Small intestine (tissue), 7 donors: ENCODE results near the gene NPAS4. TPM values are rescaled to one million over a fixed set of nuclear protein-coding genes. Genes with fewer than 3 reads are reported as not detected.

ENCODE experiments used
- DNase-seq, 2 donors: peaks; one replicate each; pipeline versions ENCODE4 v3.0.0 to v3.0.0-alpha.2; 2013
- FAIRE-seq: peaks from 2 replicates; lab custom pipeline; 2012; peaks lifted over from hg19 to GRCh38; lab: Jason Lieb, UNC
- H3K27ac ChIP-seq, 3 donors: one replicate each; pipeline ENCODE4 v1.5.1; 2013; ENCODE audit warnings: low read length in 2 of 3, mild to moderate bottlenecking in 2 of 3, control low read depth in 1 of 3, inconsistent platforms in 1 of 3, low read depth in 1 of 3, moderate library complexity in 1 of 3
- H3K27me3 ChIP-seq, 3 donors: one replicate each; pipeline ENCODE4 v1.6.1; 2013; ENCODE audit warnings: low read length in 3 of 3, inconsistent platforms in 1 of 3; ENCODE audit not compliant: control insufficient read depth in 3 of 3, insufficient read depth in 3 of 3
- H3K36me3 ChIP-seq, 3 donors: one replicate each; pipeline ENCODE4 v1.6.1; 2013; ENCODE audit warnings: low read length in 3 of 3, inconsistent platforms in 1 of 3, low read depth in 1 of 3, mild to moderate bottlenecking in 1 of 3, moderate library complexity in 1 of 3; ENCODE audit not compliant: control insufficient read depth in 3 of 3, insufficient read depth in 2 of 3
- H3K4me1 ChIP-seq, 3 donors: one replicate each; pipeline ENCODE4 v1.6.1; 2013; ENCODE audit warnings: low read length in 2 of 3, inconsistent platforms in 1 of 3, low read depth in 1 of 3, mild to moderate bottlenecking in 1 of 3, moderate library complexity in 1 of 3; ENCODE audit not compliant: control insufficient read depth in 3 of 3, insufficient read depth in 2 of 3
- H3K4me3 ChIP-seq, 3 donors: one replicate each; pipeline ENCODE4 v1.5.1; 2013; ENCODE audit warnings: low read length in 3 of 3, control low read depth in 1 of 3, inconsistent platforms in 1 of 3, low read depth in 1 of 3, mild to moderate bottlenecking in 1 of 3, moderate library complexity in 1 of 3
- H3K9me3 ChIP-seq, 2 donors: one replicate each; pipeline ENCODE4 v1.6.1; 2013; ENCODE audit warnings: low read depth in 1 of 2, low read length in 1 of 2; ENCODE audit not compliant: control insufficient read depth in 2 of 2, insufficient read depth in 1 of 2
- WGBS, 3 donors: extraction: QIAGEN DNeasy Blood & Tissue Kit; methylation state at CpG; one replicate each; pipeline ENCODE4 v1.1.7; 2013; 5-methylcytosine and 5-hydroxymethylcytosine counted together
- polyA plus RNA-seq, 4 donors: library from polyadenylated mRNA; stranded (reverse) in 3 of 4; unstranded in 1 of 4; fragments of 200-250 nt in 3 of 4; fragments of 120-200 nt in 1 of 4; gene quantifications; one replicate each; pipeline versions ENCODE4 v1.2.1 to v1.2.3, GENCODE V29; 2013
- donor health status: healthy with polysubstance abuse.
- donor health status: control.
- donor health status: control.
- donor health status: Bipolar disorder and iron deficiency.
- donor health status: healthy.

Gene NPAS4
- polyA plus RNA-seq, 4 donors, result 0.10 to 0.15 TPM; not detected in 2

DNA sequence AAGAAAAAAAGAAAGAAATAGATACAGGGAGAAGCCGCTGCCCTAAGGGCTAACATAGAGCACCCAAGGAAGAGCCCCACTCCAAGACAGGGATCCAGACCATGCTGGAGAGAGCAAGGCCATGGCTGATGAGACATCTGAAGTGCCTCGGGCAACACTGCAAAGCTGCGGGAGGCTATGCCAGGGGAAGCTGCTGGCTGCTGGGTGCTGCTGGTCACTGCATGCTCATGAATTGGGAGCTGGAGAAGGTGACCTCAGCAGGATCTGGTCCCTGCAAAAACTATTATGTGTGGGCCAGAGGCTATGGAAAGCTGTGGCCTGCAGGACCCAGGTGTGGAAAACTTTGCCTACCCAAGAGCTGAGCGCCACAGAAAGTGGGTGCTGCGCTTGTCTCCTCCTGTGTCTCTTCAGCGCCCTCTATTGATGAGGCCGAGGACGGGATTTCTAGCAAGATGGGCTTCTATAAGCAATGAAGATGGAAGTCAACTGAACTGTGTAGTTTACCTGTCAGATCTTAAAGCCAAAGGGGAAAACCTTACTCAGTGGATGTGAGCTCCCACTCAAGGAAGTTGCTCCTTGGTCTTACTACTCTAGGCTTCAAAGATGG, 32.0 kb upstream of the NPAS4 start:
- Histone ChIP-seq H3K27ac (no peak overlapping the region), H3K27me3 (no peaks in the 10 kb centered on the region), H3K4me3 (no peak overlapping the region), H3K4me1 (no peaks in the 10 kb centered on the region), H3K9me3 (no peaks in the 10 kb centered on the region), H3K36me3 (no peaks in the 10 kb centered on the region)
- DNase-seq (peak; percentile 86), FAIRE-seq (no peak)
- 31 to 32% (median 32%) methylated on average over 8 of the region's 8 CpGs for WGBS, 3 donors

DNA sequence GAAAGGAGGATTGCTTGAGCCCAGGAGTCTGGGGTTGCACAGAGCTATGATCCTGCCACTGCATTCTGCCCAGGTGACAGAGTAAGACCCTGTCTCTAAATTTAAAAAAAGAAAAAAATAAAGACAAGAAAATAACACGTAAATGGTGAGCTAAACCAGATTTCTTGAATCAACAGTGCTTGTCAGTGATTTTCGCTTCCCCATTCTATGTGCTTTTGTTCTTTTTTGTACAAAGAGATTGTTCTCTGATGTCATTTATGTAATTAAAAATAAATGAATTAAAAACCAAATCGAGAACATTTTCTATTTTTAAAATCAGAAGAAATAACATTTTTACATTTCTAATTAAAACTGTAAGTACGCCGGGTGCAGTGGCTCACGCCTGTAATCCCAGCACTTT, 29.5 kb upstream of the NPAS4 start:
- no peak overlapping the region for H3K27ac ChIP-seq
- no peaks in the 10 kb centered on the region for H3K27me3 ChIP-seq
- no peaks in the 10 kb centered on the region for H3K36me3 ChIP-seq
- no peak for DNase-seq
- no peaks in the 10 kb centered on the region for H3K9me3 ChIP-seq
- H3K4me1 ChIP-seq, result no peaks in the 10 kb centered on the region
- no peak overlapping the region for H3K4me3 ChIP-seq
- no peak for FAIRE-seq
- 58 to 81% (median 75%) methylated on average over 6 of the region's 6 CpGs for WGBS, 3 donors

DNA sequence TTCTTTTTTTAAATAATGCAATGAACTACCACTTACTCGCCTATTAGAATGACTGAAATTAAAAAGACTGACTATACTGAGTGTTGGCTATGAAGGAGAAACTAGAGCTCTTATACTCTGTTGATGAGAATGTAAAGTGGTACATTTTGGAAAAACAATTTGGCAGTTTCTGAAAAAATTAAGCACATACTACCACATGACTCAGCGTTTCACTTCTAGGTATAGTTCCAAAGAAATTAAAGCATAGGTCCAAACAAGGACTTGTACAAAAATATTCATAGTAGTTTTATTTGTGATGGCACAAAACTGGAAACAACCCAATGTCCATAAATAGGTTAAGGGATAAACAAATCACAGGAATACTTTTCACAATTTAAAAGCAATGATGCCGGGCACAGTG, 26.9 kb upstream of the NPAS4 start:
- no peaks in the 10 kb centered on the region for H3K27me3 ChIP-seq
- H3K27ac ChIP-seq, result no peak overlapping the region
- H3K36me3 ChIP-seq, result no peaks in the 10 kb centered on the region
- no peaks in the 10 kb centered on the region for H3K9me3 ChIP-seq
- DNase-seq (no peak), FAIRE-seq (no peak)
- 82 to 88% (median 87%) methylated on average over 3 of the region's 3 CpGs for WGBS, 3 donors
- H3K4me1 ChIP-seq, result no peaks in the 10 kb centered on the region
- no peak overlapping the region for H3K4me3 ChIP-seq

DNA sequence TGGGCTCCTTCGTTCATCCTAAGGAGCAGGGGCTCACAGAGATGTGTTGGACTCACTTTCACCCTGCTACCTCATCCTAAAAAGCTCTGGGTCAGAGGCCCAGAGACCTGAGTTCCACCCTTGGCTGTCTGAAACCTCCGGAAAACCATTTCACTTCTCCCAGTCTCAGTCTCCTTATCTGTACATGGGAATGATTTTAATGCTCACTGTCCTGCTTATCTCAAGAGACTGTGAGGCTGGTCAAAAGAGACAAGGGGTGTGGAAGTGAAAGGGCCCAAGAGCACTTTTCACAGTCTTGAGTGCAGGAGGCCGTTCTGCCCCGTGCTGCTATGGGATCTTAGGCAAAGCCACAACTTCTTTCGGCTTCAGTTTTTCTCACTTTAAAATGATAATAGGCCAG, 13.2 kb upstream of the NPAS4 start:
- no peaks in the 10 kb centered on the region for H3K4me1 ChIP-seq
- H3K9me3 ChIP-seq, result no peaks in the 10 kb centered on the region
- no peak overlapping the region for H3K4me3 ChIP-seq
- DNase-seq, result no peak
- FAIRE-seq, result no peak
- no peaks in the 10 kb centered on the region for H3K36me3 ChIP-seq
- 56 to 77% (median 62%) methylated on average over 5 of the region's 5 CpGs for WGBS, 3 donors
- H3K27me3 ChIP-seq, result peaks cover 0 to 35% (median 5%) of the 10 kb centered on the region in 3 donors
- H3K27ac ChIP-seq, result no peak overlapping the region

DNA sequence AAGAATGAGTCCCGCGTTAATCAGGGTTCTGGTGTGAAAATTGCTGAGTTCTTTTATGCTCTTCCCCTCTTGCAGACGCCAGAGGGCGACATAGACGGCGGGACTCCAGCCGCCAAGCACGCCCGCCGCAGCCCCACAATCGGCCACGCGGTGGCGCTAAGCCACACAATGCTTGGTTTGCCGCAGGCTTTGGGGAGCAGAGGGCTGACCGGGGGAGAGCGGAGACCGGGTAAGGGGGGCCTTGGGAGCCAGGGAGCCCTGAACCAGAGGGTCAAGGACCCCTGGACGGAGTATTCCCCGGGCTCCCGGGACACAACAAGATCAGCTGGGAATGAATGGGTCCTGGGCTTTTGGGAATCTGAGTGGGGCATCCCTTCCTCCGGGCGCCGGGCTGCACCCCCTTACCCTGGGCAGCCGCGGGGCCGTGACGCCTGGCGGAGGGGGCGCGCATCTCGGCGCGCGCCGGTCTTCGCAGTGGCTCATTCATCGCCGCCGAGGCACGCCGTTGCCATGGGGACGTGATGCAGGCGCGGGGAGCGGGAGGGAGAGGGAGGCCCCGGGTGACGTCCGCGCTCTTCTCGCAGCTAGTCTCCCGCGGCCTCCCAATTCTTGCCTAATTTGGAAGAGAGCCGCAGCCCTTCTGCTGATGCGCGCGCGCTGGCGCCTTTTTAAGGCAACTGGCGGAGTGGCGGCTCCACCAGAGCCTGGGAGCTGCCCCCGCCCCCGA, 12.2 kb upstream of the NPAS4 start:
- peak; percentile 80 to 91 for DNase-seq
- Histone ChIP-seq H3K27me3 (peaks cover 0 to 33% (median 5%) of the 10 kb centered on the region in 3 donors), H3K4me3 (peak overlapping the region in 2 of 3 donors; percentile 21 to 31), H3K27ac (peak overlapping the region in 1 of 3 donors; percentile 49), H3K4me1 (no peaks in the 10 kb centered on the region), H3K36me3 (no peaks in the 10 kb centered on the region), H3K9me3 (no peaks in the 10 kb centered on the region)
- 1% methylated on average over 28 to 63 of the region's 63 CpGs for WGBS, 3 donors
- FAIRE-seq, result no peak

DNA sequence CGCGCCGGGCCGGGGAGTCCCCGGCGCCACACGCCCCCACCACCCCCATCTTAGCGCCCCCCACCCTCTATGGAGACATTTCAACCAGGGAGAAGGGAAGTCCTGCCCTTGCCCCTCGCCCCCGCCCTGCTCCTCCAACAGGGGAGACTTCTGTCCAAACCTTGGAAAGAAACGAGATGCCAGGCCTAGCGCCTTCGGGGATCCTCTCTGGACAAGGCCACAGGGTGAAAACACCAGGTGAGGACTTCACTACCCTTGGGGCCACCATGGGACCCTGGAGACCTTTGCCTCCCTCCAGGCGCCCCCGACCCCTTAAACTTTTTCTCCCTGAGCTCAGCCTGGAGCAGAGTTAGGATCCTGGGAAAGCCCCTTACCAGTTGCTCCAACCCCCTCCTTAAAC, 11.6 kb upstream of the NPAS4 start:
- Histone ChIP-seq H3K4me3 (peak overlapping the region in 1 of 3 donors; percentile 24), H3K4me1 (no peaks in the 10 kb centered on the region), H3K27ac (peak overlapping the region in 1 of 3 donors; percentile 45), H3K9me3 (no peaks in the 10 kb centered on the region), H3K36me3 (no peaks in the 10 kb centered on the region), H3K27me3 (peaks cover 0 to 33% (median 5%) of the 10 kb centered on the region in 3 donors)
- WGBS, 3 donors, result 18 to 33% (median 26%) methylated on average over 9 to 15 of the region's 15 CpGs
- DNase-seq, result no peak
- no peak for FAIRE-seq

DNA sequence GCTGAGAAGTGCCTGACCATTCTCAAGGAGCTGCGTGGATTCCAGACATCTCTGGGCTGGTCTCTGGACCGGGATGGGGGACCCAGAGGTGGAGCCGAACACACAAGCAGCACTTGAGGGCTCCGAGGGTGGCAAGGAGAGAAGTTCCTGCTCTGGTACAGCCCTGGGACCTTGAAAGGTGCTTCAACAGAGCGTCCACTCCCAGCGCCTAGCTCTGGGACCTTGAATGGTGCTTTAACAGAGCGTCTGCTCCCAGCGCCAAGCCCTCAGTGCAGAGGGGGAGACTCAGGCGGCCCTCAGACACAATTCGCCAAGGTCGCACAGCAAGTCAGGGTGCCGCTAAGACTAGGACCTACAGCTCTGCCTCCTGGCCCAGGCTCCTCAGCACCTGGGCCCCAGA, 10.6 kb upstream of the NPAS4 start:
- Histone ChIP-seq H3K9me3 (no peaks in the 10 kb centered on the region), H3K36me3 (no peaks in the 10 kb centered on the region), H3K27me3 (peaks cover 0 to 40% (median 1%) of the 10 kb centered on the region in 3 donors), H3K4me1 (no peaks in the 10 kb centered on the region), H3K4me3 (no peak overlapping the region), H3K27ac (no peak overlapping the region)
- no peak for FAIRE-seq
- no peak for DNase-seq
- 69 to 80% (median 76%) methylated on average over 12 of the region's 12 CpGs for WGBS, 3 donors

DNA sequence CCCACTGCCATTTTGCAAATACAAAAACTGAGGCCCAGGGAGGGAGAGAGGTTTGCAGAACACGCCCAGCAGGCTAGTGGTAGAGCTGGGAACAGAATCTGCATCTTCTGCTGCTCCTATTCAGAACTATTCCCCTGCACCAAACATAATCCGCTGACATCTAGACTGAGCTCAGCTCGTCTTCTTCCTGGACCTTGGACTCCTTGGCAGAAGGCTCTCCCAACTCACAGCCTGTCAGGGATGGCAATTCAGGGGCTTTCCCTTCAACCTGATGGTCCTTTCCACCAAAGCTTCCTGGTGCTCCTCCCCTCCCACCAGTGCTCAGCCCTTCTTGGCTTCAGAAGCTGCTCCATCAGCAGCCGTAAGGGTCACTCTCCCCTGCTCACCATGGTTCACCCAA, 9.5 kb upstream of the NPAS4 start:
- Histone ChIP-seq H3K4me3 (peak overlapping the region in 1 of 3 donors; percentile 2), H3K36me3 (no peaks in the 10 kb centered on the region), H3K27ac (no peak overlapping the region), H3K4me1 (no peaks in the 10 kb centered on the region), H3K27me3 (peaks cover 0 to 39% (median 0%) of the 10 kb centered on the region in 3 donors), H3K9me3 (no peaks in the 10 kb centered on the region)
- FAIRE-seq, result no peak
- DNase-seq, result no peak
- WGBS, 3 donors, result 57 to 61% (median 58%) methylated on average over 4 of the region's 4 CpGs
